ENCODE measurements around the gene NMNAT2.

Gene NMNAT2

GRCh38 chr1:183255073-183255472 lies 163.1 kb downstream of the NMNAT2 start:
- no peak overlapping the region for H3K4me3 ChIP-seq (ENCODE audit: low read length)
- TF ChIP-seq CTCF (conservative IDR thresholded peaks at IDR 0.05; ENCODE audit: low read length): no peak
- no peak for DNase-seq (ENCODE audit: low read depth)

- H3K4me3 ChIP-seq (ENCODE audit: low read length): no peak overlapping the region
- DNase-seq (ENCODE audit: low read depth): no peak
- no peak for TF ChIP-seq CTCF (conservative IDR thresholded peaks at IDR 0.05; ENCODE audit: low read length)
These were observed 166.2 kb downstream of the NMNAT2 start for GRCh38 chr1:183251959-183252450.

- no peak overlapping the region for H3K4me3 ChIP-seq (ENCODE audit: low read length)
- no peak for TF ChIP-seq CTCF (conservative IDR thresholded peaks at IDR 0.05; ENCODE audit: low read length)
- no peak for DNase-seq (ENCODE audit: low read depth)
These were observed 166.8 kb downstream of the NMNAT2 start for GRCh38 chr1:183251101-183251958.

- DNase-seq (ENCODE audit: low read depth): no peak
- no peak overlapping the region for H3K4me3 ChIP-seq (ENCODE audit: low read length)
- no peak for TF ChIP-seq CTCF (conservative IDR thresholded peaks at IDR 0.05; ENCODE audit: low read length)
These were observed 168.2 kb downstream of the NMNAT2 start for GRCh38 chr1:183249941-183250452.

GRCh38 chr1:183248989-183249691 lies 169.0 kb downstream of the NMNAT2 start:
- DNase-seq (ENCODE audit: low read depth): no peak
- no peak overlapping the region for H3K4me3 ChIP-seq (ENCODE audit: low read length)
- no peak for TF ChIP-seq CTCF (conservative IDR thresholded peaks at IDR 0.05; ENCODE audit: low read length)

GRCh38 chr1:183247931-183248330 lies 170.2 kb downstream of the NMNAT2 start:
- no peak for DNase-seq (ENCODE audit: low read depth)
- no peak overlapping the region for H3K4me3 ChIP-seq (ENCODE audit: low read length)
- no peak for TF ChIP-seq CTCF (conservative IDR thresholded peaks at IDR 0.05; ENCODE audit: low read length)

Data from AG10803 (cell line).